LNCAP (cell line): ENCODE measurements around the gene AKR1B15.

Source experiments
- TF ChIP-seq, protein P1 (sequence below): fragments of 450-650 bp; IDR thresholded peaks from 2 replicates; pipeline ENCODE4 v1.5.1; 2017; ENCODE audit warnings: mild to moderate bottlenecking

AKR1B15 gene

DNA sequence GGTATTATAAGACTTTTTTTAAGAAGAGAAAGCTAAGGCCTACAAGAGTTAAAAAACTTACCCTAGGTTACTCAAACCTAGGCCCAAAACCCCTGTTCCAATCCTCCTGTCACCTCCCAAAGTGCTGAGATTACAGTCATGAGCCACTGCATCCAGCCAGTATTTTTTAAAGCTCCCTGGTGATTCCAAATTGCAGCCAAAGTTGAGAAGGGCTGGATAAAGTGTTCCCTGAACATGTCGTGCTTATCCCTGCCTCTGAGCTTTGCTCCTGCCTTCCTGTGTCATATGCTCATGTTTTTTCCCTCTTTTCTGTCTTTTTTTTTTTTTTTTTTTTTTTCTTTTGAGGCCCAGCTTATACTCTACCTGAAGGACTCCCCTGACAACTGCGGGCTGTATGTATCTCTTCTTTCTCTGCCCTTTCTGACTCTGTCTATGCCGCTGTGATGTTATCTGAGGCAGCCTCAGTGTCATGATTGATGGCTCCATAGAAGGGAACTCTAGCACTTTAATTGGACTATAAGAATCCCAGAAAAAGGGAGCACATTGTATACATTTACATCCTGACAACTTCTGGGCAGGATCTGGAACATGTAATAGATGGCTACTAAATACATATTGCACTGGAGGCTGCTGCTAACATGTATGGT, 13.5 kb upstream of the AKR1B15 start:
- TF ChIP-seq, protein P1, sequence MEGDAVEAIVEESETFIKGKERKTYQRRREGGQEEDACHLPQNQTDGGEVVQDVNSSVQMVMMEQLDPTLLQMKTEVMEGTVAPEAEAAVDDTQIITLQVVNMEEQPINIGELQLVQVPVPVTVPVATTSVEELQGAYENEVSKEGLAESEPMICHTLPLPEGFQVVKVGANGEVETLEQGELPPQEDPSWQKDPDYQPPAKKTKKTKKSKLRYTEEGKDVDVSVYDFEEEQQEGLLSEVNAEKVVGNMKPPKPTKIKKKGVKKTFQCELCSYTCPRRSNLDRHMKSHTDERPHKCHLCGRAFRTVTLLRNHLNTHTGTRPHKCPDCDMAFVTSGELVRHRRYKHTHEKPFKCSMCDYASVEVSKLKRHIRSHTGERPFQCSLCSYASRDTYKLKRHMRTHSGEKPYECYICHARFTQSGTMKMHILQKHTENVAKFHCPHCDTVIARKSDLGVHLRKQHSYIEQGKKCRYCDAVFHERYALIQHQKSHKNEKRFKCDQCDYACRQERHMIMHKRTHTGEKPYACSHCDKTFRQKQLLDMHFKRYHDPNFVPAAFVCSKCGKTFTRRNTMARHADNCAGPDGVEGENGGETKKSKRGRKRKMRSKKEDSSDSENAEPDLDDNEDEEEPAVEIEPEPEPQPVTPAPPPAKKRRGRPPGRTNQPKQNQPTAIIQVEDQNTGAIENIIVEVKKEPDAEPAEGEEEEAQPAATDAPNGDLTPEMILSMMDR, result no peak

DNA sequence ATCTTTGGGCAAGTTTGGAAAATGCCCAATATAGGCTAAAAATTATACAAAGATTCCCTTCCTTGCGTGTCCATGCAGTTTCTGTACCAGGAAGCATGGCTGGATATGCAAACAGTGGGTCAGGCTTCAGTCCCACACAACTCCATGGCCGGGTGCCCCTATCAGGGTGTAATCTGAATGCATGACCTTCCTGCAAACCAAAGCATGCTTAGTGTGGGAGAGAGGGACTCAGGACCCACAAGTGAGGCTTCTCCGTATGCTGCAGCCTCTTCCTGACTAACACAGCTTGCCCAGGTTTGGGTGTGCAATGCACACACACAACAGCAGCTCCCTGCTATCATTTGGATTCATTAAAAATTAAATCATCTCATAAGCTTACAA, 13.0 kb upstream of the AKR1B15 start:
- TF ChIP-seq, protein P1, result no peak

DNA sequence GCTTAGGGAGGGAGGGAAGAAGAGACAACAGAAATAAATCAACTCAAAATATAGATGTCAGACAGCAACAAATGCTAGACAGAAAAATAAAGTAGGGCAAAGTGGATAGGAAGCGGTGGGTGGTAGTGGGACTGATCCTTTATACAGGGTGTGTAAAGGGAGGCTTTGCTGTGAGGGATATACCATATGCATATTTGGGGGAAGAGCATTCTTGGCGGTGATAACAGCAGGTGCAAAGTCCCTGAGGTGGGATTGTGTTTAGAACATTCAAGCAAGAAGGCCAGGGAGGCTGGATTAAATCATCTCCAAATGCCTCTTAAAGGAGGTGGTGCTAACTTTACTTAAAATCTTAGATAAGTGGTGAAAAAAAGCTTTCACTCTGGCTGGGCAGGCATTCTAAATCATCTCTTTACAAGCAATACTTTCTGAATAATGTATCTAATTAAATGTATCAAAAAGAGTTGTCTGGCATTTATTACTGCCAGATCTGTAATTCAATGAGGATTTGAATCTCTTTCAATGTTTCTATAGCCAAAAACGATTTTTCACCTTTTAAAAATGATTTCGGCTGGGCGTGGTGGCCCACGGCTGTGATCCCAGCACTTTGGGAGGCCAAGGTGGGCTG, 9.4 kb upstream of the AKR1B15 start:
- TF ChIP-seq, protein P1, result no peak

DNA sequence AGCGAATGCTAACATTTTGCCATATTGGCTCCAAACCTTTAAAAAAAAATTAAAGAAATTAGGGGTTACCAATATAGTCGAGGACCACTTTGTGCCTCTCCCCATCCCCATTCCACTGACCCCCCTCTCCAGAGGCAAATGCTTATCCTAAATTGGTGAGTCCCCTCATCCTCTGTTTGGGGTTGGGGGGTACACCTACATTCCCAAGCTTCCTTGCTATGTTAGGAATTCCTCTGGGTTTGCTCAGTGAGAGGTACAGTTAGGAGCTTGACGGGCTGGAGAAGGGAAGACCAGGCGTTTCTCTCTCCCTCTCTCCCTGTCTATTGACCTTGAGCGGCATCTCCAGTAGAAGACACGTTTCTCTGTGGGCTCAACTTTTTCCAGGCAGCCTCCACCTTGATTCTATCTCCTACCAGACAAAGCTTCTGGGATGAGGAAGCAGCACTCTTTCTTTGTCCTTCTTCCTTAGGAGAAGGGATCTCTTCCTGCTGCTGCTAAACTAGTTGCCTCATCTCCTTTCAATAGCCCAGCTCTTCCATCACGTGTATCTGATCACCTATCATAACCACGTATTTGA, 6.6 kb upstream of the AKR1B15 start:
- TF ChIP-seq, protein P1, result no peak

DNA sequence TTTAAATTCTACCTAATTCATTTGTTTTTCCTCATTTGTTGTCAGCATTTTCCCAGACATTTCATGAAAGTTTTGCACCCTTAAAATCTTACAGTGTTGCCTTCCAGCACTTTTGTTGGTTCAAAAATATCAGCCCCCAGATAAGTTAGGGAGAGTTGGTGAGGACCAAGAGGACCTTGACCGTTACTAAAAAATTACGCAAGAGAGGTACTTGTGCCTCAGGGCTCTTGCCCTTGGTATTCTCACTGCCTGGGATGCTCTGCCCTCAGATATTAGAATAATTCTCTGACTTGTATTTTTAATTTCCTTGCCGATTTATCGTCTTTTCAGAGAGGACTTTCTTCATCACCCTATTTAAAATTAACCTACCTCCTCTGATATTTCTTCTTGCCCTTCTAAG, 3.5 kb upstream of the AKR1B15 start:
- TF ChIP-seq, protein P1, result no peak

DNA sequence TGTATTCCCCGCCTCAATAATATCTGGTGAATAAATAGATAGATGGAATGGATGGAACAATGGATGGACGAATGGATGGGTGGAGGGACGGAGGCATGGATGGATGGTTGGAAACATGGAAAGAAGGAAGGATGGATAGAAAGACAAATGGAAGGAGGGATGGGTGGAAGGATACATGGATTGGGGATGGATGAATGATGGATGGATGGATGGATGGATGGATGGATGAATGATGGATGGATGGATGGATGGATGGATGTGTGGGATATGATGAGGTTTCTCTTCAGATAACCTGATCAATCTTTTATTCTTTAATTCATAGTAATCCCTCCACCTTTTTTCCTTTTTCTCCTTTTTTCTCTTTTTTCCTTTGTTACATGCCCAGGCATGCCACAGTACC, 3.0 kb upstream of the AKR1B15 start:
- TF ChIP-seq, protein P1, result no peak

DNA sequence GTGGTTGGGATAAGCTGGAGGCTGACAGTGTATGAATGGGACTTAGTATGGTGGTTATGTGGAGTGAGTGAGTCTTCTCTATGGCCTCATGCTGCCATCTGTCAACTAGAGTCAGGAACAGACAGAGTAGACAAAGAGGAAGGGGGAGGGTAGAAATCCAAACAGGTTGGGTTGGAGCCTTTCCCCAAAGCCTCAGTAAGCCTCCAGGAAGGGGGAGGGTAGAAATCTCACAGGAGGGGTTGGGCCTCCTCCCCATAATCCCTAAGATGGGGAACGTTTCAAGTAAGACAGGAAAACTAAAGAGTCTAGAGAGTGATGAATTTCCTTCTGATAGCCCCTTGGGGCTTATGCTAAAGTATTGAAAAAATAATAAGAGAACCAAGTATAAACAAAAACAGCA, 2.0 kb upstream of the AKR1B15 start:
- TF ChIP-seq, protein P1, result no peak
